VCaP (cell line): ENCODE results near the gene HAND2.

Source experiments
- H3K27ac ChIP-seq: fragments of 450-650 bp; 2 replicates; pipeline ENCODE4 v1.5.1; 2017
- TF ChIP-seq, protein P1 (sequence below): fragments of 450-650 bp; conservative IDR thresholded peaks from 2 replicates; pipeline ENCODE4 v1.5.1; 2017; ENCODE audit warnings: mild to moderate bottlenecking, moderate library complexity

The HAND2 gene

DNA sequence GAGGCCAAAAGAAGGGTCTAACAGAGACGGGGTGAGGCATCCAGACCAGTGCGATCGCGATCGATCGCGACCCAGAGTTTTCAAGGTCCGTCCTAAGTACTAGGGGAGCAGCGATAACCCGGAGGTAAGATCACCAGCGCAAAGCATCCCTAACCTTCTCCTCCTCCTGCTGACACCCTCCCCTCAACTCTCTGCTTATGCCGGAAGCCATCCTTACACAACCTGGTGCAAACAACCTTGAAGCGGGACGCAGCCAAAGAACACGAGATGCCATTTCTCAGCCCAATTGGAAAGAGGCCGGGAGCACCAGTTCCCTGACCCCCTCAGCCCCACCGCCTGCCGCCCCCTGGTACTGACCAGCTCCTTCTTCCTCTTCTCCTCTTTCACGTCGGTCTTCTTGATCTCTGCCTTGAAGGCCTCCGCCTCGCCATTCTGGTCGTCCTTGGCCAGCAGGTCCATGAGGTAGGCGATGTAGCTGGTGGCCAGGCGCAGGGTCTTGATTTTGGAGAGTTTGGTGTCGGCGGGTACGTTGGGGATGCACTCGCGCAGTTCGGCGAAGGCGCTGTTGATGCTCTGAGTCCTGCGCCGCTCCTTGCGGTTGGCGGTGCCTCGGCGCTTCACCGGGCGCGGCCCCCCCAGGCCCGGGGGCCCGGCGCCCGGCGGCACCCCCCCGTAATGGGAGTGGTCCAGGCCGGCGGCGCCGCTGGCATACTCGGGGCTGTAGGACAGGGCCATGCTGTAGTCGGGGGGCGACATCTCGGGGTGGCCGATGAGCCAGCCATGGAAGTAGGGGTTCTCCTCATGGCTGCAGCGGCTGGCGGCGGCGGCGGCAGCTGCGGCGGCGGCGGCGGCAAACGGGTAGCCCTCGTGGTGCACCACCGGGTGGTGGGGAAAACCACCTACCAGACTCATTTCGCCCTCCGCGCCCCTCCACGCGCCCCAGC is 1.4 kb downstream of the HAND2 start:
- no peak overlapping the region for H3K27ac ChIP-seq
- TF ChIP-seq, protein P1, sequence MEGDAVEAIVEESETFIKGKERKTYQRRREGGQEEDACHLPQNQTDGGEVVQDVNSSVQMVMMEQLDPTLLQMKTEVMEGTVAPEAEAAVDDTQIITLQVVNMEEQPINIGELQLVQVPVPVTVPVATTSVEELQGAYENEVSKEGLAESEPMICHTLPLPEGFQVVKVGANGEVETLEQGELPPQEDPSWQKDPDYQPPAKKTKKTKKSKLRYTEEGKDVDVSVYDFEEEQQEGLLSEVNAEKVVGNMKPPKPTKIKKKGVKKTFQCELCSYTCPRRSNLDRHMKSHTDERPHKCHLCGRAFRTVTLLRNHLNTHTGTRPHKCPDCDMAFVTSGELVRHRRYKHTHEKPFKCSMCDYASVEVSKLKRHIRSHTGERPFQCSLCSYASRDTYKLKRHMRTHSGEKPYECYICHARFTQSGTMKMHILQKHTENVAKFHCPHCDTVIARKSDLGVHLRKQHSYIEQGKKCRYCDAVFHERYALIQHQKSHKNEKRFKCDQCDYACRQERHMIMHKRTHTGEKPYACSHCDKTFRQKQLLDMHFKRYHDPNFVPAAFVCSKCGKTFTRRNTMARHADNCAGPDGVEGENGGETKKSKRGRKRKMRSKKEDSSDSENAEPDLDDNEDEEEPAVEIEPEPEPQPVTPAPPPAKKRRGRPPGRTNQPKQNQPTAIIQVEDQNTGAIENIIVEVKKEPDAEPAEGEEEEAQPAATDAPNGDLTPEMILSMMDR: no peak

GRCh38 chr4:173527103-173527891 is 2.7 kb downstream of the HAND2 start:
- TF ChIP-seq, protein P1: no peak
- no peak overlapping the region for H3K27ac ChIP-seq

DNA sequence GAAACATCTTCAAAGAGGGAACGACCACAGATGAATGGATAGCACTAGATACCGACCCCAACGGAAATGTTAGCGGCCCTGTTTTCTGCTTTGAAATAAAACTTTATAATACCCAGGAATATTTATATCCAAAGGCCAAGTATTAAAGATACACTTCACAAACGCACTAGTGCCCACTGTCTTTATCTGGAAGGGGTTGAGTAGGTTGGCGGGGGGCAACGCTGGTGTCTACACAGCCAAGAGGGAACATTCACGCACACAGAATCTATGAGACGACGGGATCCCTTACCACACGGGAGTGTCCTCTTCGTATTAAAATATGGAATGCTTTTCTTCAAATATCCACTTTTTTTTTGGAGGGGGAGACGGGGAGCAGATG is 3.3 kb downstream of the HAND2 start:
- no peak overlapping the region for H3K27ac ChIP-seq
- TF ChIP-seq, protein P1: no peak

- no peak overlapping the region for H3K27ac ChIP-seq
- TF ChIP-seq, protein P1: no peak
These were observed 4.0 kb downstream of the HAND2 start for GRCh38 chr4:173526027-173526482.

DNA sequence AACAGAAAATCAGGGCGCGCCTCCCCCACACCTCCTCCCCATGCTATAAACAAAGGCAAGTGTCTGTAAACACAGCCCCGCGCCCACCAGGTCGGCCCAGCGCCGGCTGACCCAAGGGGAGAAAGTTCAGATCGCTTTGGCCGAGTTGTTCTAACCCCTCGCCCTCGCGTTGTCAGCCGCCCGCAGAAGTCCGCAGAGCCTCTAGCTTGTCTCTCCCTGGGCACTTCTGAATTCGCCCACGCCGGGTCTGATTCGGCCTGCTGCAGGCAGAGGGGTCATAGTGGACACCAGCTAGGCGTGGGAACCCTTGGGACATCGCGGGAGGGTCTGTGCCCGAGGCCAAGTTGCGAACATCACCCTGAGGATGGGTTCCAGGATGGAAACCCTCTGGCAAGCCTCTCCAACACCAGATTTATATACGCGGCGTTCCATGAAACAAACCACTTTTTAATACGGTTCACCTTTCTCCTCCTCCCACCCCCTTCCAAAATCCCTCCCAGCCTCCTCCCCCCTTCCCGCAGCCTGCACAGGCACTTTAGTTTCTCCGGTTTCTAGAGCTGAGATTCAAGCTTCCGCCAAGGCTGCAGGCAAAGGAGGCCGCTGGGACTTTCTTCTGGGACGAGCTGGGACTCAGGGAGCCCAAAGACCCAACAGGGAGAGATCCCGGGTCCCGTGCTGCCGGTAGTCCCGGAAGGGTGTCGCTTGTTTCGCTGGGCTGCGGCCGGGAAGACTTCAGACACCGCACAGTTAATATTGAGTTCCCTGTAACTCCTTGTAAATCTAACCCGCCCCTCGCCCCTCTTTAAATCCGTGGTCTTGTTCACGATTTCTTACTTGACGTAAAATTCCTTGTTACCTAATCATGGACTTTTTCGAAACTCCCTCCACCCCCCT is 4.7 kb downstream of the HAND2 start:
- H3K27ac ChIP-seq: no peak overlapping the region
- TF ChIP-seq, protein P1: no peak

- no peak overlapping the region for H3K27ac ChIP-seq
- TF ChIP-seq, protein P1: no peak
These were observed 5.6 kb downstream of the HAND2 start for GRCh38 chr4:173524218-173525117.
